Inflammatory macrophage treated with lipopolysaccharide for 1 hour (primary cell): ENCODE data around the gene CAMK1D.

ENCODE experiments used
- DNase-seq, 2 donors: peaks; one replicate each; pipeline ENCODE4 v3.0.0-alpha.2; 2020 to 2022

The CAMK1D gene

GRCh38 chr10:12873172-12873571 lies 523.8 kb downstream of the CAMK1D start:
- DNase-seq = no peak

- no peak for DNase-seq
Observed at GRCh38 chr10:12874501-12874900, 525.2 kb downstream of the CAMK1D start.

- no peak for DNase-seq
Observed at GRCh38 chr10:12875100-12875499, 525.8 kb downstream of the CAMK1D start.

GRCh38 chr10:12876266-12876665 lies 526.9 kb downstream of the CAMK1D start:
- DNase-seq = no peak

- no peak for DNase-seq
Observed at GRCh38 chr10:12877150-12877549, 527.8 kb downstream of the CAMK1D start.

- no peak for DNase-seq
Observed at GRCh38 chr10:12880423-12880822, 531.1 kb downstream of the CAMK1D start.

GRCh38 chr10:12884851-12885250 lies 535.5 kb downstream of the CAMK1D start:
- no peak for DNase-seq
